ENCODE data around the gene LSP1.

The LSP1 gene

GRCh38 chr11:1815311-1815710 lies 37.6 kb upstream of the LSP1 start:
- Histone ChIP-seq H3K4me3 (ENCODE audit: low read length in 2 of 2) (no peak overlapping the region), H3K4me1 (ENCODE audit: control insufficient read depth in 2 of 2, insufficient read depth in 2 of 2, low read length in 2 of 2) (no peaks in the 10 kb centered on the region), H3K9ac (ENCODE audit: low read depth in 1 of 2, low read length in 2 of 2) (no peak overlapping the region), H3K9me3 (ENCODE audit: control insufficient read depth in 2 of 2, low read length in 2 of 2) (no peaks in the 10 kb centered on the region), H3K36me3 (ENCODE audit: control insufficient read depth in 2 of 2, insufficient read depth in 2 of 2, low read length in 2 of 2) (no peaks in the 10 kb centered on the region), H3K27me3 (ENCODE audit: control insufficient read depth in 2 of 2, insufficient read depth in 2 of 2, low read length in 2 of 2) (no peaks in the 10 kb centered on the region), H3K27ac (ENCODE audit: low read depth in 2 of 2, low read length in 2 of 2) (no peak overlapping the region)

- H3K4me3 ChIP-seq (ENCODE audit: low read length in 2 of 2), result no peak overlapping the region
- H3K9ac ChIP-seq (ENCODE audit: low read depth in 1 of 2, low read length in 2 of 2), result no peak overlapping the region
- no peaks in the 10 kb centered on the region for H3K36me3 ChIP-seq (ENCODE audit: control insufficient read depth in 2 of 2, insufficient read depth in 2 of 2, low read length in 2 of 2)
- no peak overlapping the region for H3K27ac ChIP-seq (ENCODE audit: low read depth in 2 of 2, low read length in 2 of 2)
- H3K4me1 ChIP-seq (ENCODE audit: control insufficient read depth in 2 of 2, insufficient read depth in 2 of 2, low read length in 2 of 2), result no peaks in the 10 kb centered on the region
- H3K27me3 ChIP-seq (ENCODE audit: control insufficient read depth in 2 of 2, insufficient read depth in 2 of 2, low read length in 2 of 2), result no peaks in the 10 kb centered on the region
- no peaks in the 10 kb centered on the region for H3K9me3 ChIP-seq (ENCODE audit: control insufficient read depth in 2 of 2, low read length in 2 of 2)
These were observed 37.1 kb upstream of the LSP1 start for GRCh38 chr11:1815751-1816150.

- no peak overlapping the region for H3K27ac ChIP-seq (ENCODE audit: low read depth in 2 of 2, low read length in 2 of 2)
These were observed 35.9 kb upstream of the LSP1 start for GRCh38 chr11:1817000-1817399.

GRCh38 chr11:1817511-1817910 lies 35.4 kb upstream of the LSP1 start:
- Histone ChIP-seq H3K36me3 (ENCODE audit: control insufficient read depth in 2 of 2, insufficient read depth in 2 of 2, low read length in 2 of 2) (no peaks in the 10 kb centered on the region), H3K27ac (ENCODE audit: low read depth in 2 of 2, low read length in 2 of 2) (no peak overlapping the region), H3K4me3 (ENCODE audit: low read length in 2 of 2) (no peak overlapping the region), H3K27me3 (ENCODE audit: control insufficient read depth in 2 of 2, insufficient read depth in 2 of 2, low read length in 2 of 2) (no peaks in the 10 kb centered on the region), H3K9me3 (ENCODE audit: control insufficient read depth in 2 of 2, low read length in 2 of 2) (no peaks in the 10 kb centered on the region), H3K9ac (ENCODE audit: low read depth in 1 of 2, low read length in 2 of 2) (no peak overlapping the region), H3K4me1 (ENCODE audit: control insufficient read depth in 2 of 2, insufficient read depth in 2 of 2, low read length in 2 of 2) (no peaks in the 10 kb centered on the region)

More at GRCh38 chr11:1817000-1817399, 35.9 kb upstream of the LSP1 start:
- H3K4me1 ChIP-seq (ENCODE audit: control insufficient read depth in 2 of 2, insufficient read depth in 2 of 2, low read length in 2 of 2), result no peaks in the 10 kb centered on the region
- no peak overlapping the region for H3K4me3 ChIP-seq (ENCODE audit: low read length in 2 of 2)
- no peak overlapping the region for H3K9ac ChIP-seq (ENCODE audit: low read depth in 1 of 2, low read length in 2 of 2)
- no peaks in the 10 kb centered on the region for H3K36me3 ChIP-seq (ENCODE audit: control insufficient read depth in 2 of 2, insufficient read depth in 2 of 2, low read length in 2 of 2)
- no peaks in the 10 kb centered on the region for H3K9me3 ChIP-seq (ENCODE audit: control insufficient read depth in 2 of 2, low read length in 2 of 2)
- no peaks in the 10 kb centered on the region for H3K27me3 ChIP-seq (ENCODE audit: control insufficient read depth in 2 of 2, insufficient read depth in 2 of 2, low read length in 2 of 2)

DNA sequence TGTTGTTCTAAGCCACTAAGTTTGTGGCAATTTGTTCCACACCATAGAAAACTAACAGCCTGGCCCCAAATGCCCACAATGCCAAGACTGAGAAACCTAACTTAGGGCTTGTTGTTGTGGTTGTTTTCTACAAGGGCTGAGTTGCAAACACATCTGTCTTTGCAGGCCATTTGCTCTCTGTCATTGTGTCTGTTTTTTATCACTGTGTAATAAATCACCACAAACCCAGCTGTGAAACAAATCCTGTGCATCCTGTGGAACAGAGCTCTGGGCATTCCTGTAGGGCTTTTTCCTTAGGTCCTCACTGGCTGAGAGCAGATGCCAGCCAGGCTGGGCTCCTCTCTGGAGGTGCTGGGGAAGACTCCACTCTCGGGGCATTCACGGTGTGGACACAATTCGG lies 33.8 kb upstream of the LSP1 start:
- Histone ChIP-seq H3K4me1 (ENCODE audit: control insufficient read depth in 2 of 2, insufficient read depth in 2 of 2, low read length in 2 of 2) (no peaks in the 10 kb centered on the region), H3K27me3 (ENCODE audit: control insufficient read depth in 2 of 2, insufficient read depth in 2 of 2, low read length in 2 of 2) (no peaks in the 10 kb centered on the region), H3K27ac (ENCODE audit: low read depth in 2 of 2, low read length in 2 of 2) (no peak overlapping the region), H3K4me3 (ENCODE audit: low read length in 2 of 2) (no peak overlapping the region), H3K36me3 (ENCODE audit: control insufficient read depth in 2 of 2, insufficient read depth in 2 of 2, low read length in 2 of 2) (no peaks in the 10 kb centered on the region), H3K9ac (ENCODE audit: low read depth in 1 of 2, low read length in 2 of 2) (no peak overlapping the region), H3K9me3 (ENCODE audit: control insufficient read depth in 2 of 2, low read length in 2 of 2) (no peaks in the 10 kb centered on the region)

- Histone ChIP-seq H3K4me3 (ENCODE audit: low read length in 2 of 2) (no peak overlapping the region), H3K9me3 (ENCODE audit: control insufficient read depth in 2 of 2, low read length in 2 of 2) (no peaks in the 10 kb centered on the region), H3K27ac (ENCODE audit: low read depth in 2 of 2, low read length in 2 of 2) (no peak overlapping the region), H3K4me1 (ENCODE audit: control insufficient read depth in 2 of 2, insufficient read depth in 2 of 2, low read length in 2 of 2) (no peaks in the 10 kb centered on the region), H3K27me3 (ENCODE audit: control insufficient read depth in 2 of 2, insufficient read depth in 2 of 2, low read length in 2 of 2) (no peaks in the 10 kb centered on the region), H3K36me3 (ENCODE audit: control insufficient read depth in 2 of 2, insufficient read depth in 2 of 2, low read length in 2 of 2) (no peaks in the 10 kb centered on the region), H3K9ac (ENCODE audit: low read depth in 1 of 2, low read length in 2 of 2) (no peak overlapping the region)
These were observed 32.2 kb upstream of the LSP1 start for GRCh38 chr11:1820463-1821325.

DNA sequence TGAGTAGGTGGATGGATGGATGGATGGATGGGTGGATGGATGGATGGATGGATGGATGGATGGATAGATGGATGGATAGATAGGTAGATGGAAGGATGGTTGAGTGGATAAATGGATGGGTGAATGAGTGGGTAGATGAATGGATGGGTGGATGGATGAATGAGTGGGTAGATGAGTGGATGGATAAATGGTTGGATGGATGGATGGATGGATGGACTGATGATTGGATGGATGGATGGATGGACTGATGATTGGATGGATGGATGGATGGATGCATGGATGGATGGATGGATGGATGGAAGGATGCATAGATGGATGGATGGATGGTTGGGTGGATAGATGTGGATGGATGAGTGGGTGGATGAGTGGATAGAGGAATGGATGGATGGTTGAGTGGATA lies 31.3 kb upstream of the LSP1 start:
- Histone ChIP-seq H3K36me3 (ENCODE audit: control insufficient read depth in 2 of 2, insufficient read depth in 2 of 2, low read length in 2 of 2) (no peaks in the 10 kb centered on the region), H3K9ac (ENCODE audit: low read depth in 1 of 2, low read length in 2 of 2) (no peak overlapping the region), H3K4me1 (ENCODE audit: control insufficient read depth in 2 of 2, insufficient read depth in 2 of 2, low read length in 2 of 2) (peaks cover 0 to 3% of the 10 kb centered on the region in 2 donors), H3K27ac (ENCODE audit: low read depth in 2 of 2, low read length in 2 of 2) (no peak overlapping the region), H3K9me3 (ENCODE audit: control insufficient read depth in 2 of 2, low read length in 2 of 2) (no peaks in the 10 kb centered on the region), H3K27me3 (ENCODE audit: control insufficient read depth in 2 of 2, insufficient read depth in 2 of 2, low read length in 2 of 2) (no peaks in the 10 kb centered on the region), H3K4me3 (ENCODE audit: low read length in 2 of 2) (no peak overlapping the region)

GRCh38 chr11:1822648-1823375 lies 30.1 kb upstream of the LSP1 start:
- Histone ChIP-seq H3K36me3 (ENCODE audit: control insufficient read depth in 2 of 2, insufficient read depth in 2 of 2, low read length in 2 of 2) (no peaks in the 10 kb centered on the region), H3K4me1 (ENCODE audit: control insufficient read depth in 2 of 2, insufficient read depth in 2 of 2, low read length in 2 of 2) (peaks cover 7 to 12% of the 10 kb centered on the region in 2 donors), H3K27me3 (ENCODE audit: control insufficient read depth in 2 of 2, insufficient read depth in 2 of 2, low read length in 2 of 2) (no peaks in the 10 kb centered on the region), H3K4me3 (ENCODE audit: low read length in 2 of 2) (no peak overlapping the region), H3K9me3 (ENCODE audit: control insufficient read depth in 2 of 2, low read length in 2 of 2) (no peaks in the 10 kb centered on the region), H3K9ac (ENCODE audit: low read depth in 1 of 2, low read length in 2 of 2) (no peak overlapping the region), H3K27ac (ENCODE audit: low read depth in 2 of 2, low read length in 2 of 2) (no peak overlapping the region)

DNA sequence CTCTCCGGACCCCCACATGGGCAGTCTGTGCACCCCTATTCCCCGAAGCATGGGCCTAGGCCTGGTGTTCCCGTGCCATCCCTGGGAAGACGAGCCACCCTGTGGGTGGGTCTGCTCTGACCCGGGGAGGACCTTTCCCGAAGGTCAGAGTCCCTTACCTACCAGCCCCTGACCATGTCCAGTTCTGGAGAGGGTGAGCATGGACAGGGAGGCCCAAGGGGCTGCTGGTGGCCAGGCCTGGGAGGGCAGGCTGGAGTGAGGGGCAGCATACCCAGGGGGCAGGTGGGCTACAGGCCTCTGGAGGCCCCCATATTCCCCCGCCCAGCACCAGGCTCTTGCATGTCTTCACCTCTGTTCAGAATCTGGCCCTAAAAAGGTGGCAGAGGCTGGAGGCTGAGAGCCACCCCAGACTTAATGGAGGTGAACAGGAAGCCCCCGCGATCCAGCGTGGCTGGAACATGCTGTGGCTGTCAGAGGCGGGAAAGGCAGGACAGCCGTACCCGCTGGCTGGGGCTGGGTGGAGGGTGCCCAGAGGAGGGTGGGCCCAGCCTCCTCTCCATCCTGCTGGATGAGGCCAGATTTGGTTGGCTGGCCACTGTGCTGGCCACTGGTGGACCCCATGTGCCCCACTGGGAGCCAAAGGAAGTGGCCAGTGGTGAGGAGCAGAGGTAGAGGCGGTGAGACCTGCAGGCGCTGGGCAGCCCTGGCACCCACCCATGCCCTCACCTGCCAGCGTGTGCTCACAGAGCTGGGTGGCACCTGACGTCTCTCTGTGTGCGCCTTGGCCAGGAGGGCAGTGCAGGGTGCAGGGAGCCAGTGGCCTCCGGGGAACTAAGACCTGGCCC lies 29.3 kb upstream of the LSP1 start:
- no peak overlapping the region for H3K27ac ChIP-seq (ENCODE audit: low read depth in 2 of 2, low read length in 2 of 2)
- H3K36me3 ChIP-seq (ENCODE audit: control insufficient read depth in 2 of 2, insufficient read depth in 2 of 2, low read length in 2 of 2), result no peaks in the 10 kb centered on the region
- no peak overlapping the region for H3K4me3 ChIP-seq (ENCODE audit: low read length in 2 of 2)
- peaks cover 7 to 12% of the 10 kb centered on the region in 2 donors for H3K4me1 ChIP-seq (ENCODE audit: control insufficient read depth in 2 of 2, insufficient read depth in 2 of 2, low read length in 2 of 2)
- no peaks in the 10 kb centered on the region for H3K27me3 ChIP-seq (ENCODE audit: control insufficient read depth in 2 of 2, insufficient read depth in 2 of 2, low read length in 2 of 2)
- no peak overlapping the region for H3K9ac ChIP-seq (ENCODE audit: low read depth in 1 of 2, low read length in 2 of 2)
- H3K9me3 ChIP-seq (ENCODE audit: control insufficient read depth in 2 of 2, low read length in 2 of 2), result no peaks in the 10 kb centered on the region

All from mucosa of rectum (tissue), 2 donors.